VCaP (cell line): Measurements from ENCODE around the gene ALDH1A3.
"Not testable (repeated sequence)": the region's sequence is repeated elsewhere in the genome, so short reads cannot be mapped to it uniquely, and the experiment has no call there.

ENCODE experiments used
- H3K27ac ChIP-seq: fragments of 450-650 bp; 2 replicates; pipeline ENCODE4 v1.5.1; 2017
- TF ChIP-seq, protein P1 (sequence below): fragments of 450-650 bp; conservative IDR thresholded peaks from 2 replicates; pipeline ENCODE4 v1.5.1; 2017; ENCODE audit warnings: mild to moderate bottlenecking, moderate library complexity

Gene ALDH1A3

DNA sequence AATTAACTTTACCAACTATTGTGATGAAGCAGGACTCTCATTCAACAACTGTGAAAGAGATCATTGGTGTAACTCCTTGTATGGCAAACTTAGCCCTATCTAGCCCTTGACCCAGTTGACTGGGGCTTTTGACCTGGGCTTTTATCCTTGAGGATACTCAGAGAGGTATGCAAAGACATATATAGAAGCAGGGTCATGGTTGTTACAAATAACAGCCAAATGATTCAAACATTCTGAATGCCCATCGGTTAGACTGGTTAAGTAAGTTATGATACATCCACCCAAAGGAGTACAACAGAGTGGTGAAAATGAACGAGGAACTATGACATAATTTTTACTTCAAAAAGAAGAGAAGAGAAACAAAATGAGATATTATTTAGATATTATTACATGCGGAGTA is 38.2 kb upstream of the ALDH1A3 start:
- TF ChIP-seq, protein P1, sequence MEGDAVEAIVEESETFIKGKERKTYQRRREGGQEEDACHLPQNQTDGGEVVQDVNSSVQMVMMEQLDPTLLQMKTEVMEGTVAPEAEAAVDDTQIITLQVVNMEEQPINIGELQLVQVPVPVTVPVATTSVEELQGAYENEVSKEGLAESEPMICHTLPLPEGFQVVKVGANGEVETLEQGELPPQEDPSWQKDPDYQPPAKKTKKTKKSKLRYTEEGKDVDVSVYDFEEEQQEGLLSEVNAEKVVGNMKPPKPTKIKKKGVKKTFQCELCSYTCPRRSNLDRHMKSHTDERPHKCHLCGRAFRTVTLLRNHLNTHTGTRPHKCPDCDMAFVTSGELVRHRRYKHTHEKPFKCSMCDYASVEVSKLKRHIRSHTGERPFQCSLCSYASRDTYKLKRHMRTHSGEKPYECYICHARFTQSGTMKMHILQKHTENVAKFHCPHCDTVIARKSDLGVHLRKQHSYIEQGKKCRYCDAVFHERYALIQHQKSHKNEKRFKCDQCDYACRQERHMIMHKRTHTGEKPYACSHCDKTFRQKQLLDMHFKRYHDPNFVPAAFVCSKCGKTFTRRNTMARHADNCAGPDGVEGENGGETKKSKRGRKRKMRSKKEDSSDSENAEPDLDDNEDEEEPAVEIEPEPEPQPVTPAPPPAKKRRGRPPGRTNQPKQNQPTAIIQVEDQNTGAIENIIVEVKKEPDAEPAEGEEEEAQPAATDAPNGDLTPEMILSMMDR: no peak
- no peak overlapping the region for H3K27ac ChIP-seq

GRCh38 chr15:100842756-100843730 is 36.6 kb upstream of the ALDH1A3 start:
- TF ChIP-seq, protein P1: no peak
- H3K27ac ChIP-seq: no peak overlapping the region

- TF ChIP-seq, protein P1: no peak
- no peak overlapping the region for H3K27ac ChIP-seq
Observed at GRCh38 chr15:100844167-100844566, 35.5 kb upstream of the ALDH1A3 start.

GRCh38 chr15:100844778-100845177 is 34.9 kb upstream of the ALDH1A3 start:
- TF ChIP-seq, protein P1: no peak
- H3K27ac ChIP-seq: no peak overlapping the region

DNA sequence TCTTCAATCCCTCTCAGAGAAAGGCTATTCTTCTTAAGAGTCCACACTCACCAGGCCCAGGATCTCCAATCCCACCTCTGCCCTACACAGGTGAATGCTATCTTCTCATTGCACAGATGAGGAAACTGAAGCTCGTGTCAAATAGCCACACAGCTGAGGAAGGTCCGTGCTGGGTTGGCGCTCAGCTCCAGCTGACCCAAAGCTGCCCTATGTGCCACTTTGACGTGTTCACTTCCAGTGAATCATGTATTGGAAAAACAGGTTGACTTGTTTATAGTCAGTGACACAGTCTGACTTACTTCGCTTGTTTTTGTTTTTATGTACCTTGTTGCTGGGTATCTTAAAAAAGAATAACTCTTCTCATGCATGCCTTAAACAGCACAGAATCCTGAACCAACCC is 32.4 kb upstream of the ALDH1A3 start:
- no peak overlapping the region for H3K27ac ChIP-seq
- TF ChIP-seq, protein P1: no peak

DNA sequence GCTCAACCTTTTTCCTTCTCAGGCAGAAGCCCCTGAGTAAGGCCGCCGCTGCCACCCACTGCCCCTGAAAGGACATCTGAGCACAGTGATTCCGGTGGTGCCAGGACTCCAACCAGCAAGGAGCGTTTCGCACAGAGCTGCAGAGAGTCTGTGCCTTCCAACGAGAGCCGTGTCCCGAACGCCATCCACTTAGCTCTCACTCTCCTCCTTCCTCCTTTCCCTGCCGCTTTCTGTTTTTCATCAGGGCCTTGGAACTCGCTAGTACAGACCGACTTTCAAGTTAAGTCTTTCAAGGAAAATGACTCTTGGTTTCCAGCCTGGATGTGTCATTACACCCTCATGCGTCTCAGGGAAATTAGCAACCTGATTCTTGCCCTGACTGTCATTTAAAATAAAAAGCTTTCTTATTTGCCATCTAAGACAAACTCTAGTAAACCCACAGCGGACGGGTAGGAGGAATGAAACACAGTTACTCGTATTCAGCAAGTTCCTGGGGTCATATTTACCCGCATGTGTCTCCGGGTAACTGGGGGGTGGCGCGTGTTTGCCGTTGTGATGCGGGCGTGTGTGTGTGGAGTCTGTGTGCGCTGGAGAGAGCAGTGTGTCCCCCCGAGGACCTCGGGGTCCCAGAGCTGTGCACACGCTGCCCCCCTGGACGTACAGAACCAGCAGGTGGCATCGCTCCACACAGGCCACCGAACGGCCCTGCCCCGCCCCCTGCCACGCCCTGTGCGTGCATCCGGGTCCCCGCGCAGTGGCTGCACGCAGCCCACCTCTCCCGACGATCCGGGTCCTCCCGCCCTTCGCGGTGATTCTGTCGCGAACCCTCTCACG is 30.4 kb upstream of the ALDH1A3 start:
- TF ChIP-seq, protein P1: peak; percentile 84
- peak overlapping the region; percentile 89 for H3K27ac ChIP-seq

DNA sequence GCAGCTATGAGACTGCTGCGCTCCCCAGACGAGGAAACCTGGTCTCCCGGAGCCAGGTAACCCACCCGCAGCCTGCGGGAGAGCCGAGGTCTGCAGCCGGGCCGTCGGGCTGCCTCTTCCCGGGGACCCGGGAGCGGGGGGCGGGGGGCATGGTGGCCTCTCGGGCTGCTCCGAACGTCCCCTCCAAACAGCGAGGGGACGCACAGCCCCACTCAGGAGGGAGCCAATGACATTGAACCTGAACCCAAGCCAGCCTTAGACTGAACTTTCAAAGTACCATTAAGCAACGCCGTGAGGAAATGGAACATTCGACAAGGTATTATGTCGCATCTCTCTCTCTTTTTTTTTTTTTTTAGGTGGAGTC is 29.8 kb upstream of the ALDH1A3 start:
- TF ChIP-seq, protein P1: peak; percentile 40; the same call in 1 of the 2 replicates
- H3K27ac ChIP-seq: peak overlapping the region; percentile 89

- H3K27ac ChIP-seq: not testable (repeated sequence)
Observed at GRCh38 chr15:100851428-100852015, 28.1 kb upstream of the ALDH1A3 start.
